ENCODE results near the gene CCBE1.

Gene CCBE1

DNA sequence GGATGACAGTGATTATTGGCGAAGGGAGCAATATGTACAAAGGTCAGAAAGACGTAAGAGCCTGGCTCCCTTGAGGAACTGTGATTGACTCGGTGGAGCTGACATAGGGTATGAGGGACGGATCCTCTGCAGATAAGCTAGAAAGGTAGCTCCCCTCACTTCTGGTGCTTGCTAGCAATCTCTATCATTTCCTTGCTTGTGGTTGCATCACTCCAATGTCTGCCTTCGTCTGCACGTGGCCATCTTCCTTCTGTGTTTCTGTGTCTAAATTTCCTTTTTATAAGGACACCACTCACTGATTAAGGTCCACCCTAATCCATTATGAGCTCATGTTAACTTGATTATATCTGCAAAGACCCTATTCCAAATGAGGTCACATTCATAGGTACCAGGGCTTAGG, 315.3 kb downstream of the CCBE1 start:
- DNase-seq, result no peak

Data from activated CD4-positive, alpha-beta T cell treated with anti-CD3 and anti-CD28 coated beads for 4 hours (primary cell).